Inferior parietal cortex (tissue), 1 donor: Measurements from ENCODE around the gene TMEM126B.

Source experiments
- DNase-seq: peaks from one replicate; pipeline ENCODE4 v3.0.0-alpha.2; 2016; ENCODE audit errors: extremely low spot score

Gene TMEM126B

DNA sequence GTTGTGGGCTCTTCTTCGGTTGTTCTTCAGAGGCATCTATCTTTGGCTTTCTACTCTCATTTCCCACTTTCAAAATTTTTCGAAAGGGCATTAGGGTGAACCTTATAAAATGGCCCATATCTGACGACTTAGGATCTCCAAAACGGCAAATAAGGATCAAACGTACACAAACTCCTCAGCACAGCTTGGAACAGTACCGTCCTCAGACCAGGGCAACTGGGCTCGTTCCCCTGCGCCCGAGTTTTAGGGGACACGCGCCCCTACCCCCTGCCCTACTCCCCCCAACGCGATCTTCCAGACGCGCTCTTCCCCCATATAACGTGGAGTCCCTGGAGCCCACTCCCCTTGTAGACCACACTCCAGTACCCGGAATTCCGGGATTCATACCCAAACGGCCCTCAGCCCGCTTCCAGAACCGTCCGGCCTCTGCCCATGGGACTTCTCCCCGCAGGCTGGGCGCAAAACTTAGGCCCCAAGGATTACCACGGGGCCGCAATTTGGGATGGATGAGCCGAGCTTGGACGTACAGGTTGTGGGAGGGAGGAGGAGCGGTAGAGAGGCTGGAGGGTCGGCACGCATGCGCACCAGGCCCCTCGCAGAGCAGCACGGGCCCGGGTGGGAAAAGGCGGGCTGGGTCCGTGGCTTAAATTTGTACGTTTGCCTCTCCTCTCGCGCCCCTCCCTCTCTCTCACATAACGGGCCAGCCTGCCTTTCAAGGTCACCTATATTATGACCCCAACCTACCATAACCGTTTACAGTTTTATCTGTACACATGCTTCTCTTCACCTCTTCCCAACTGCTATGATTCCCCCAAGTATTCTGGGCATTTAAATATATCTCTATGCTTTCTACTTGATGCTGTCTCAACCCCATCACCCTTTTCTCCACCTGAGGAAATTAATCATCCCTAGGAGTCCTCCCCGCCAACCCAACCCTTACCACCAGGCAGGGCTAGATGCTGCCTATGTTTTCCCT lies 54.2 kb downstream of the TMEM126B start:
- no peak for DNase-seq

DNA sequence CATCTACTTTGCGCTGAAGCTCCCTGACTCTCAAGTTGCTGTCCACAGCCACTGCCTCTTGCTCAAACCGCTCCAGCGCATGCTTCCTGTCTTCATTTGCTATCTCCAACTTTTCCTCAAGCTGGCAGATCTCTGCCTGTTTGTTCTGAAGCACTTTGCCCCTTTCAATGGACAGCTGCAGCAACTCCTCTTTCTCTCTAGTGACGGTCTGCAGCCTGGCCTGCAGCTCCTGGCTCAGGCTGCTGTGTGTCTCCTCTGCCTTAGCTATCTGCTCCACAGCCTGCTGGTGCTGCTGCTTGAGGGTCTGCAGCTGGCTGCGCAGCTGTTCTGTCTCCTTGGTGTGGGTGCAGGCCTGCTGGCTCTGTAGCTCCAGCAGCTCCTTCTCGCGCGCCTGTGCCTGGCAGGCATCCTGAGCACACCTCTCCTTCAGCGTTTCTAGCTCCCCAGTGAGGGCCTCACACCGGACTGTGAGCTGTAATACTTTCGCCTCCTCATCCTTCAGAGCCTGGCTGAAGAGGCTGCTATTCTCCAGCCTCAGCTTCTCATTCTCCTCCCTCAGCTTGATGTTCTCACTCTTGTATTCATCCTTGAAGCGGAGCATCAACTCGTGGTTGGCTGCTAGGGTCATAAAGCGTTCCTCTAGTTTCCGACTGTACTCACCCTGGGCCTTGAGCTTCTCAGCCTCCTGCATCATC lies 56.9 kb downstream of the TMEM126B start:
- no peak for DNase-seq

GRCh38 chr11:85685820-85686459 lies 57.5 kb downstream of the TMEM126B start, which contains the start of gene CCDC89:
TSS of gene CCDC89 (minus strand) at chr11:85686195. CDS start at chr11:85686130, 65 bp downstream.
- DNase-seq, result peak; percentile 72
